H9 (cell line): ENCODE measurements around the gene RBFOX1. TPM values are rescaled to one million over a fixed set of nuclear protein-coding genes. Genes with fewer than 3 reads are reported as not detected.

ENCODE experiments used
- DNase-seq: peaks from one replicate; pipeline ENCODE4 v3.0.0-alpha.2; 2017
- H2AFZ ChIP-seq: one replicate; pipeline ENCODE4 v1.6.1; 2013; ENCODE audit warnings: mild to moderate bottlenecking, low read length, control low read depth, moderate library complexity
- H2AK5ac ChIP-seq: 2 replicates; pipeline ENCODE4 v1.6.1; 2013; ENCODE audit warnings: low read length, control low read depth, mixed read lengths; ENCODE audit not compliant: insufficient read length
- H2BK120ac ChIP-seq: one replicate; pipeline ENCODE4 v1.6.1; 2013; ENCODE audit warnings: low read depth, mild to moderate bottlenecking, low read length, control low read depth, inconsistent platforms; ENCODE audit not compliant: poor library complexity, severe bottlenecking
- H2BK12ac ChIP-seq: 2 replicates; pipeline ENCODE4 v1.6.1; 2013; ENCODE audit warnings: low read length, control low read depth, mixed read lengths, low read depth; ENCODE audit not compliant: insufficient read length
- H2BK15ac ChIP-seq: 2 replicates; pipeline ENCODE4 v1.6.1; 2013; ENCODE audit warnings: low read depth, low read length, control low read depth
- H2BK20ac ChIP-seq: one replicate; pipeline ENCODE4 v1.6.1; 2013; ENCODE audit warnings: low read depth, mild to moderate bottlenecking, low read length, control low read depth, inconsistent platforms; ENCODE audit not compliant: poor library complexity, severe bottlenecking
- H2BK5ac ChIP-seq: 2 replicates; pipeline ENCODE4 v1.6.1; 2013; ENCODE audit warnings: low read length, control low read depth, mixed read lengths; ENCODE audit not compliant: insufficient read length
- H3K14ac ChIP-seq: 2 replicates; pipeline ENCODE4 v1.6.1; 2013; ENCODE audit warnings: low read length, control low read depth; ENCODE audit not compliant: insufficient read depth
- H3K18ac ChIP-seq: 2 replicates; pipeline ENCODE4 v1.6.1; 2013; ENCODE audit warnings: low read depth, mild to moderate bottlenecking, mixed read lengths, low read length, control low read depth; ENCODE audit not compliant: insufficient read length
- H3K23ac ChIP-seq: 2 replicates; pipeline ENCODE4 v1.6.1; 2013; ENCODE audit warnings: low read length, control low read depth, mixed read lengths, low read depth; ENCODE audit not compliant: insufficient read length
- H3K23me2 ChIP-seq: 2 replicates; pipeline ENCODE4 v1.6.1; 2013; ENCODE audit warnings: low read depth, mild to moderate bottlenecking, mixed read lengths, low read length, control low read depth; ENCODE audit not compliant: insufficient read length, poor library complexity, severe bottlenecking
- H3K27ac ChIP-seq: 2 replicates; pipeline ENCODE4 v1.5.1; 2013; ENCODE audit warnings: low read length, control low read depth, mixed read lengths, low read depth; ENCODE audit not compliant: insufficient read length
- H3K27me3 ChIP-seq: 2 replicates; pipeline ENCODE4 v1.6.1; 2013; ENCODE audit warnings: low read length, control low read depth, inconsistent platforms; ENCODE audit not compliant: insufficient read depth
- H3K4ac ChIP-seq: 2 replicates; pipeline ENCODE4 v1.6.1; 2013; ENCODE audit warnings: low read depth, mild to moderate bottlenecking, control low read depth, inconsistent platforms, low read length, moderate library complexity
- H3K4me1 ChIP-seq: 2 replicates; pipeline ENCODE4 v1.6.1; 2013; ENCODE audit warnings: low read length, control low read depth, inconsistent platforms; ENCODE audit not compliant: insufficient read depth
- H3K4me2 ChIP-seq: 2 replicates; pipeline ENCODE4 v1.6.1; 2013; ENCODE audit warnings: low read length, control low read depth, mixed read lengths; ENCODE audit not compliant: insufficient read length, insufficient read depth
- H3K56ac ChIP-seq: 2 replicates; pipeline ENCODE4 v1.6.1; 2013; ENCODE audit warnings: low read depth, mild to moderate bottlenecking, mixed read lengths, low read length, control low read depth; ENCODE audit not compliant: insufficient read length
- H3K79me1 ChIP-seq: 2 replicates; pipeline ENCODE4 v1.6.1; 2013; ENCODE audit warnings: low read depth, mild to moderate bottlenecking, moderate library complexity, low read length, control low read depth, inconsistent platforms; ENCODE audit not compliant: insufficient read depth, poor library complexity, severe bottlenecking
- H3K79me2 ChIP-seq: 2 replicates; pipeline ENCODE4 v1.6.1; 2013; ENCODE audit warnings: low read length, control low read depth, inconsistent platforms; ENCODE audit not compliant: insufficient read depth
- H3K9ac ChIP-seq: 2 replicates; pipeline ENCODE4 v1.6.1; 2013; ENCODE audit warnings: low read length, control low read depth, mixed read lengths; ENCODE audit not compliant: insufficient read length; ENCODE audit errors: extremely low read depth
- H3K9me3 ChIP-seq: one replicate; pipeline ENCODE4 v1.6.1; 2013; ENCODE audit warnings: low read depth, low read length, inconsistent platforms; ENCODE audit not compliant: control insufficient read depth
- H3T11ph ChIP-seq: one replicate; pipeline ENCODE4 v1.6.1; 2013; ENCODE audit warnings: mild to moderate bottlenecking, low read length, control low read depth, inconsistent platforms
- H4K20me1 ChIP-seq: one replicate; pipeline ENCODE4 v1.6.1; 2013; ENCODE audit not compliant: control insufficient read depth, insufficient read length, insufficient read depth
- H4K5ac ChIP-seq: 2 replicates; pipeline ENCODE4 v1.6.1; 2013; ENCODE audit warnings: low read depth, mild to moderate bottlenecking, mixed read lengths, low read length, control low read depth; ENCODE audit not compliant: insufficient read length
- H4K8ac ChIP-seq: replicated peaks from 2 replicates; pipeline ENCODE4 v1.6.1; 2013; ENCODE audit warnings: low read length, control low read depth, mixed read lengths, low read depth; ENCODE audit not compliant: insufficient read length
- H4K91ac ChIP-seq: 2 replicates; pipeline ENCODE4 v1.6.1; 2013; ENCODE audit warnings: low read depth, mild to moderate bottlenecking, moderate library complexity, mixed read lengths, low read length, control low read depth; ENCODE audit not compliant: insufficient read length
- H3K27ac Mint-ChIP-seq, 3 experiments: 2 replicates in 2 of 3; 3 replicates in 1 of 3; pipeline ENCODE4 v1.8.0; 2020 to 2021; ENCODE audit warnings: mixed read lengths in 3 of 3, mild to moderate bottlenecking in 1 of 3, moderate library complexity in 1 of 3
- H3K27me3 Mint-ChIP-seq: 2 replicates; pipeline ENCODE4 v1.8.0; 2021; ENCODE audit warnings: low read depth, mild to moderate bottlenecking, moderate library complexity, mixed read lengths
- H3K36me3 Mint-ChIP-seq, 3 experiments: 2 replicates in 2 of 3; 3 replicates in 1 of 3; pipeline ENCODE4 v1.8.0; 2020 to 2021; ENCODE audit warnings: low read depth in 3 of 3, mixed read lengths in 3 of 3; ENCODE audit not compliant: insufficient read depth in 1 of 3
- H3K4me1 Mint-ChIP-seq, 2 experiments: 2 replicates each; pipeline ENCODE4 v1.8.0; 2020; ENCODE audit warnings: mixed read lengths in 2 of 2
- H3K4me3 Mint-ChIP-seq, 2 experiments: 2 replicates in 1 of 2; 3 replicates in 1 of 2; pipeline ENCODE4 v1.8.0; 2020 to 2021; ENCODE audit warnings: mild to moderate bottlenecking in 2 of 2, mixed read lengths in 2 of 2, moderate library complexity in 1 of 2
- H3K9me3 Mint-ChIP-seq, 2 experiments: 2 replicates in 1 of 2; 3 replicates in 1 of 2; pipeline ENCODE4 v1.8.0; 2020; ENCODE audit warnings: mild to moderate bottlenecking in 2 of 2, mixed read lengths in 2 of 2, moderate library complexity in 1 of 2
- WGBS: extraction: QIAGEN DNeasy Blood & Tissue Kit; methylation state at CpG from one replicate; pipeline ENCODE4 v1.1.7; 2013; ENCODE audit warnings: missing lambda C conversion rate, low lambda C conversion rate, mixed read lengths; ENCODE audit not compliant: insufficient read length; ENCODE audit errors: extremely low coverage; 5-methylcytosine and 5-hydroxymethylcytosine counted together
- total RNA-seq: library from RNA; stranded (reverse); gene quantifications from 2 replicates; pipeline ENCODE4 v1.2.1, GENCODE V29; 2021
- TF ChIP-seq, protein P1 (sequence below): fragments of 200-600 bp; sonication (generic); conservative IDR thresholded peaks from 3 replicates; pipeline ENCODE4 v1.8.0; 2021; ENCODE audit warnings: antibody characterized with exemption, mild to moderate bottlenecking

RBFOX1 gene
- total RNA-seq, 1 experiment from 2014 or later: 2.0 TPM

- no peak overlapping the region for H4K5ac ChIP-seq
- Mint-ChIP-seq H3K4me3 (no peak overlapping the region), H3K36me3 (no peaks in the 10 kb centered on the region), H3K27me3 (no peaks in the 10 kb centered on the region; the same call in 1 of the 2 replicates), H3K27ac (no peak overlapping the region), H3K4me1 (peaks cover 14% of the 10 kb centered on the region in 2 experiments), H3K9me3 (peaks cover 0 to 2% of the 10 kb centered on the region in 2 experiments; a peak in 1 of 5 replicates)
- WGBS: no CpG with 5 or more reads among the region's 5 CpGs
- H3K9me3 ChIP-seq: no peaks in the 10 kb centered on the region
- peaks cover 3% of the 10 kb centered on the region; the same call in 1 of the 2 replicates for H3K4me1 ChIP-seq
- H2AK5ac ChIP-seq: no peak overlapping the region
- H3K79me1 ChIP-seq: no peaks in the 10 kb centered on the region
- H2BK5ac ChIP-seq: no peak overlapping the region
- TF ChIP-seq, protein P1, sequence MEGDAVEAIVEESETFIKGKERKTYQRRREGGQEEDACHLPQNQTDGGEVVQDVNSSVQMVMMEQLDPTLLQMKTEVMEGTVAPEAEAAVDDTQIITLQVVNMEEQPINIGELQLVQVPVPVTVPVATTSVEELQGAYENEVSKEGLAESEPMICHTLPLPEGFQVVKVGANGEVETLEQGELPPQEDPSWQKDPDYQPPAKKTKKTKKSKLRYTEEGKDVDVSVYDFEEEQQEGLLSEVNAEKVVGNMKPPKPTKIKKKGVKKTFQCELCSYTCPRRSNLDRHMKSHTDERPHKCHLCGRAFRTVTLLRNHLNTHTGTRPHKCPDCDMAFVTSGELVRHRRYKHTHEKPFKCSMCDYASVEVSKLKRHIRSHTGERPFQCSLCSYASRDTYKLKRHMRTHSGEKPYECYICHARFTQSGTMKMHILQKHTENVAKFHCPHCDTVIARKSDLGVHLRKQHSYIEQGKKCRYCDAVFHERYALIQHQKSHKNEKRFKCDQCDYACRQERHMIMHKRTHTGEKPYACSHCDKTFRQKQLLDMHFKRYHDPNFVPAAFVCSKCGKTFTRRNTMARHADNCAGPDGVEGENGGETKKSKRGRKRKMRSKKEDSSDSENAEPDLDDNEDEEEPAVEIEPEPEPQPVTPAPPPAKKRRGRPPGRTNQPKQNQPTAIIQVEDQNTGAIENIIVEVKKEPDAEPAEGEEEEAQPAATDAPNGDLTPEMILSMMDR: no peak
- no peaks in the 10 kb centered on the region for H3K27me3 ChIP-seq
- no peaks in the 10 kb centered on the region for H3K79me2 ChIP-seq
- no peak overlapping the region for H3K4ac ChIP-seq
- H2BK15ac ChIP-seq: no peak overlapping the region
- no peak overlapping the region for H3K23ac ChIP-seq
- H3K27ac ChIP-seq: no peak overlapping the region
- no peak overlapping the region for H4K91ac ChIP-seq
- H3K18ac ChIP-seq: no peak overlapping the region
- H2BK12ac ChIP-seq: no peak overlapping the region
- no peak overlapping the region for H3K4me2 ChIP-seq
- no peak overlapping the region for H2AFZ ChIP-seq
- no peak overlapping the region for H3K56ac ChIP-seq
- H3K9ac ChIP-seq: no peak overlapping the region
- H4K8ac ChIP-seq: no peak overlapping the region
- H2BK20ac ChIP-seq: no peak overlapping the region
- no peaks in the 10 kb centered on the region for H3K23me2 ChIP-seq
- no peak for DNase-seq
- no peak overlapping the region for H3T11ph ChIP-seq
- H3K14ac ChIP-seq: no peak overlapping the region
- H4K20me1 ChIP-seq: no peaks in the 10 kb centered on the region
- H2BK120ac ChIP-seq: no peak overlapping the region
Observed at GRCh38 chr16:7421578-7421977, 88.9 kb downstream of the RBFOX1 start.
